Immature natural killer cell (primary cell): ENCODE measurements around the gene FAM171A1. TPM values are rescaled to one million over a fixed set of nuclear protein-coding genes. Genes with fewer than 3 reads are reported as not detected.
A peak's percentile ranks its signal among the peaks of the same experiment; 100 is the strongest.

Experiments used
- DNase-seq, 3 donors: peaks; one replicate each; pipeline ENCODE4 v3.0.0; 2022; ENCODE audit warnings: mixed read lengths in 1 of 3
- H3K27ac Mint-ChIP-seq, 6 donors: one replicate each; pipeline ENCODE4 v1.8.0; 2020; ENCODE audit warnings: mixed read lengths in 6 of 6, mild to moderate bottlenecking in 5 of 6, inconsistent platforms in 4 of 6, moderate library complexity in 3 of 6
- H3K27me3 Mint-ChIP-seq, 3 donors: one replicate each; pipeline ENCODE4 v1.8.0; 2020 to 2021; ENCODE audit warnings: low read depth in 3 of 3, mild to moderate bottlenecking in 3 of 3, mixed read lengths in 3 of 3, moderate library complexity in 3 of 3, inconsistent platforms in 1 of 3
- H3K36me3 Mint-ChIP-seq, 3 donors: one replicate each; pipeline ENCODE4 v1.8.0; 2020; ENCODE audit warnings: mixed read lengths in 3 of 3, inconsistent platforms in 2 of 3, mild to moderate bottlenecking in 2 of 3
- H3K4me1 Mint-ChIP-seq, 2 donors: one replicate each; pipeline ENCODE4 v1.8.0; 2020; ENCODE audit warnings: inconsistent platforms in 2 of 2, mild to moderate bottlenecking in 2 of 2, mixed read lengths in 2 of 2, moderate library complexity in 1 of 2
- H3K4me3 Mint-ChIP-seq, 5 donors: one replicate each; pipeline ENCODE4 v1.8.0; 2020; ENCODE audit warnings: mild to moderate bottlenecking in 5 of 5, mixed read lengths in 5 of 5, inconsistent platforms in 3 of 5, moderate library complexity in 3 of 5
- H3K9me3 Mint-ChIP-seq, 6 donors: one replicate each; pipeline ENCODE4 v1.8.0; 2020; ENCODE audit warnings: mild to moderate bottlenecking in 6 of 6, mixed read lengths in 6 of 6, inconsistent platforms in 4 of 6, moderate library complexity in 3 of 6
- polyA plus RNA-seq, 3 donors: library from polyadenylated mRNA; unstranded; fragments of 300-500 nt; fragmentation: Illumina TruSeq; gene quantifications; one replicate each; pipeline ENCODE4 v1.2.3, GENCODE V29; 2021

FAM171A1 gene
- polyA plus RNA-seq, 3 donors from 2014 or later = 0.62 to 2.4 (median 1.1) TPM

DNA sequence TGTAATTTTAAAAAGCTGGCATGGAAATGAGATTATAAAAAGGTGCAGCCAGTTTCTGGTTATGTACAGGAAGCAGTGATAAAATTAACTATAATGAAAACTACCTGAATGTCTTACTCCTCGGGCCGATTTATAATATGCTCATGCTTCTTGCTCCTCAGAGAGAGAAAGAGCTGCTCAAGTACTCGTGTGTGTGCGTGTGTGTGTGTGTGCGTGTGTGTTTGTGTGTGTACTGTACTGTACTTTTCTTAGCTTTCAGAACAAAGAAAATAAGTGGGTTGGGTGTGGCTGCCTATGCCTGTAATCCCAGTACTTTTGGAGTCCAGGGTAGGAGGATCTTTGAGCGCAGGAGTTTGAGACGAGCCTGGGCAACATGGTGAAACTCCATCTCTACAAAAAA is 106.0 kb downstream of the FAM171A1 start:
- Mint-ChIP-seq H3K9me3 (peaks cover 0 to 2% (median 0%) of the 10 kb centered on the region in 6 donors), H3K27me3 (peaks cover 2% of the 10 kb centered on the region in 3 donors), H3K4me1 (no peaks in the 10 kb centered on the region), H3K4me3 (no peak overlapping the region), H3K27ac (no peak overlapping the region), H3K36me3 (peaks cover 0 to 3% (median 0%) of the 10 kb centered on the region in 3 donors)
- DNase-seq = no peak

DNA sequence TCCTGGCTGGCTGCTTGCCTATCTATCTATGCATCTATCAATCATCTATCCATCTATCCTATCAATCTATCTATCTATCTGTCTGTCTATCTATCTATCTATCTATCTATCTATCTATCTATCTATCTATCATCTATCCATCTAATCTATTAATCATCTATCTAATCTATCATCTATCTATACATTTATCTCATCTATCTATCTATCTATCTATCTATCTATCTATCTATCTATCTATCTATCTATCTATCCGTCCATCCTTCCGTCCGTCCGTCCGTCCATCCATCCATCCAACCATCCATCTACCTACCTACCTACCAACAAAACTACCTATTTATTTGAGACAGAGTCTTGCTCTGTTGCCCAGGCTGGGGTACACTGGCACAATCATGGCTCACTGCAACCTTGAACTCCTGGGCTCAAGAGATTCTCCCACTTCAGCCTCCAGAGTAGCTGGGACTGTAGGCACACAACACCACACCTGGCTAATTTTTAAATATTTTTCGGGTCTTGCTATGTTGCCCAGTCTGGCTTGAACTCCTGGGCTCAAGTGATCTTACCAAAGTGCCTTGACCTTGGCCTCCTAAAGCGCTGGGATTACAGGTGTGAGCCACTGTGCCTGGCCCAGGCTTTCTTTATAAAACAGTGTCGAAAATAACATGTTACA is 107.3 kb downstream of the FAM171A1 start:
- Mint-ChIP-seq H3K4me3 (no peak overlapping the region), H3K4me1 (no peaks in the 10 kb centered on the region), H3K27ac (no peak overlapping the region), H3K9me3 (no peaks in the 10 kb centered on the region), H3K27me3 (peaks cover 0 to 2% (median 2%) of the 10 kb centered on the region in 3 donors), H3K36me3 (peaks cover 0 to 3% (median 0%) of the 10 kb centered on the region in 3 donors)
- DNase-seq = no peak

DNA sequence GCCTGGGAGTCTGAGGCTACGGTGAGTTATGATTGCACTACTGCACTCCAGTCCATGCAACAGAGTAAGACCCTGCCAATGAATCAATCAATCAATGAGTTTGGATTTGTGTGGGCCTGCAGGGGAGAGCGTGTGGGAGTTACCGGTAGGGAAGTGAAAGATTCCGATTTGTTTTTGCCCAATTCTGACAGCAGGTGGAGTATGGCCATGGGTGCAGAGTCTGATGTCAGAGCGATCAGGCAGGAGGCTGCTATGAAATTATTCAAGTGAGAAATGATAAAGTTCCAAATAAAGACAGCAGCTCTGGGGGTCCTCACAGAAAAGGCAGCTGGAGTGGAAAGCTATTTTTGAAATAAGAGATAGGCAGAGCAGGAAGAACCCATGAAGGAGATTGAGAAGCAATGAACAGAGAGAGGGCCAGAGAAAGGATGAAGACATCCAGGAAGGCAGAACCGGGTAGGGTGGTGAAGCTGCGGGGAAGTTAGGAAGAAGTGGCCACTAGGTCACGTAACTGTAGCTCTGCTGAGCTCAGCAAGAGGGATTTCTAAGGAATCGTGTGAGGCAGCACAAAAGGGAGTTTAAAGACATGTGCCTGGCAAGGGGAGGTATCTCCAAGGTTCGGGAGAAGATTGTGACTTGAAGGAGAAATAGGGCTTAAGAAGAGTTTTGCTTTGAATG is 108.9 kb downstream of the FAM171A1 start:
- Mint-ChIP-seq H3K4me3 (no peak overlapping the region), H3K4me1 (no peaks in the 10 kb centered on the region), H3K27ac (no peak overlapping the region), H3K36me3 (no peaks in the 10 kb centered on the region), H3K27me3 (peaks cover 0 to 3% (median 0%) of the 10 kb centered on the region in 3 donors), H3K9me3 (no peaks in the 10 kb centered on the region)
- no peak for DNase-seq

DNA sequence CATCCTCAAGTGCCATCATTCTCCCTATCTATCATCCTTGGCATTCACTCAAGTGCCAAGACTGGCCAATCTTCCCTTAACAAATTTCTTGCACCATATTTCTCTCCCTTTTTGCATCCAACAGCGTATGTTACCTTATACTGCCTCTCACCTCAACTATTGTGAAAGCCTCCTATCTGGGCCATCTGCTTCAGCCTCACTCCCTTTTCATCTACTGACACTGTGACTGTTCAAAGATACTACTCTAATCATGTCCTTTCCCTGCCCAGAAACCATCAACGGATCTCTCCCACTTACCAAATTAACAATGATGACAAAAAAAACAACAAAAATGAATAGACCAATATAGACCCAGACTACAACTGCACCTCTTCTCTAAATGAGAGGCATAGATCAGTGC is 112.0 kb downstream of the FAM171A1 start:
- Mint-ChIP-seq H3K4me3 (no peak overlapping the region), H3K27me3 (peaks cover 0 to 5% (median 2%) of the 10 kb centered on the region in 3 donors), H3K27ac (no peak overlapping the region), H3K36me3 (no peaks in the 10 kb centered on the region), H3K4me1 (peaks cover 7 to 8% of the 10 kb centered on the region in 2 donors), H3K9me3 (no peaks in the 10 kb centered on the region)
- DNase-seq = no peak

DNA sequence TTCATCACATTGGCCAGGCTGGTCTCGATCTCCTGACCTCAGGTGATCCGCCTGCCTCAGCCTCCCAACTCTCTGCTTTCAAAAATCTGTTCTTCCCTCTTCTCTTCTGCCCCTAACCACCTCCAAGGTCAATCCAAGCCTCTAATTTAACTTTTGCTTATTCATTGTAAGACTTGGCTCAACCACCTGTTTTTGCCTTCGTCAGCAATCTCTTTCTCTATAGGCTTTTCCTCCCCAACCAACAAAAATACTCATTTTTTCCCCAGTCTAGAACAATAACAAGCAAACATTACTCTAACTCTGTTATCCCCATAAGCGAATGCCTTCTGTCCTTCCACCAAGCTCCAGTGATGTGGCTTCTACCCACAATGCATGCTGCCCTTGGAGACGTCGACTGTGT is 112.8 kb downstream of the FAM171A1 start:
- Mint-ChIP-seq H3K36me3 (no peaks in the 10 kb centered on the region), H3K9me3 (no peaks in the 10 kb centered on the region), H3K4me3 (no peak overlapping the region), H3K4me1 (peaks cover 8 to 12% of the 10 kb centered on the region in 2 donors), H3K27me3 (peaks cover 0 to 5% (median 2%) of the 10 kb centered on the region in 3 donors), H3K27ac (no peak overlapping the region)
- no peak for DNase-seq

DNA sequence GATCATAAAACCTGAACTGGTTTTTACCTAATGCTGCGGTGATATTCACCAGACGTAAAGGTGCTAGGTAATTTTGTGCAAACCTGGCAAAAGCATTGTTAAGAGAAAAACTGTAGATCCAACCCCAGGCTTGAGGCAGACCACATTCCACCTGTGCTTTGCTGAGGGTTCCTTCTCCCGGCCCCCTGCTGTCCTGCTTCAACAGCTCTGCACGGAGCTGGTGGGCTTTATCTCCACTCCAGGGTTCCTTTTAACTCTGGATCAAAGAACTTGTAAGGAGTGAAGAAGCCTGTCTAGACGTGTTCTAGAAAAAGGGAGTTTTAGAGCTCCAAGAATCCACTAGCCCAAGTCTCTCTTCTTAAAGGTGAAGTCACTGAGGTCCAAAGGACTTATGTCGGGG is 115.1 kb downstream of the FAM171A1 start:
- H3K27me3 Mint-ChIP-seq = peaks cover 0 to 5% (median 2%) of the 10 kb centered on the region in 3 donors
- H3K4me1 Mint-ChIP-seq = peaks cover 8 to 12% of the 10 kb centered on the region in 2 donors
- H3K9me3 Mint-ChIP-seq = no peaks in the 10 kb centered on the region
- no peak overlapping the region for H3K27ac Mint-ChIP-seq
- no peak for DNase-seq
- H3K4me3 Mint-ChIP-seq = no peak overlapping the region
- H3K36me3 Mint-ChIP-seq = no peaks in the 10 kb centered on the region

DNA sequence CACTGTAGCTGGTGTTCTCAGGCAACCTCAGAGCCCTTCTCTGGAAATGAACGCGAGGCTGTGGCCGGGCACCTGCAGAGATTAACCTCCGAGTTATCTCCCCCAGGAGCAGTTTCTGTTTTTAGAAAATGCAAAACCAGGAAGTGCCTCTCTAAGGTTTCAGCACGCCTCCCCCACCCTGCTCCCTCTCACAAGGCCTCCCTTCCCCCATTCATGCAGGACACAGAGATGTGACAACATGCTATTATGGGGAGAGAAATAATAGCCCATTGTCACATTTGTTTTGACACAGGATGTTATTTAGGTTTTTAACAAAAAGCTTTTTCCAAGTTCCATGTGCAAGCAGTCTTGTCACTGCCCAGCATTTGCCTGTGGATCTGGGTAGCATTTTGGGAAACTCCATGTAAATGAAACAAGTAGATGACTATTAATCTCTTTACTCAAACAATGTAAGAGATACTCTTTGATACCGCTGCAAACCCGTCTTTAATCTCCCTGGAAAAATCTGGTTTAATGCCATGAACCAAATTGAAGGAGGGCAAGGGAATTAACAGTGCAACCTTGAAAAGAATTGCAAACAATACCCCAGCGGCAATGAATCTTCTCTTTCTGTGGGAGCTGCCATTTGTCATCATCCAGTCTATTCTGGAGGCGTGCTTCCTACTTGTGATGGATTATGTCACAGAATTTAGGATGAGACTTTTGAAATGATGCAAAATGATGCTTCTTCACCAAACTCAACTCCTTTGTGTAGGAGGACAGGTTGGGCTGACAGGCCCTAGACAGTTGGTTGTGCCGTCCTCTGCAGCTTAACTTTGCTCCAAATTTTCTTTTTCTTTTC is 116.1 kb downstream of the FAM171A1 start:
- Mint-ChIP-seq H3K9me3 (no peaks in the 10 kb centered on the region), H3K4me3 (peak overlapping the region; percentile 71 to 88 (median 82)), H3K27ac (peak overlapping the region in 3 of 6 donors; percentile 37 to 67 (median 53)), H3K4me1 (peaks cover 8 to 12% of the 10 kb centered on the region in 2 donors), H3K27me3 (peaks cover 0 to 5% (median 2%) of the 10 kb centered on the region in 3 donors), H3K36me3 (no peaks in the 10 kb centered on the region)
- no peak for DNase-seq

DNA sequence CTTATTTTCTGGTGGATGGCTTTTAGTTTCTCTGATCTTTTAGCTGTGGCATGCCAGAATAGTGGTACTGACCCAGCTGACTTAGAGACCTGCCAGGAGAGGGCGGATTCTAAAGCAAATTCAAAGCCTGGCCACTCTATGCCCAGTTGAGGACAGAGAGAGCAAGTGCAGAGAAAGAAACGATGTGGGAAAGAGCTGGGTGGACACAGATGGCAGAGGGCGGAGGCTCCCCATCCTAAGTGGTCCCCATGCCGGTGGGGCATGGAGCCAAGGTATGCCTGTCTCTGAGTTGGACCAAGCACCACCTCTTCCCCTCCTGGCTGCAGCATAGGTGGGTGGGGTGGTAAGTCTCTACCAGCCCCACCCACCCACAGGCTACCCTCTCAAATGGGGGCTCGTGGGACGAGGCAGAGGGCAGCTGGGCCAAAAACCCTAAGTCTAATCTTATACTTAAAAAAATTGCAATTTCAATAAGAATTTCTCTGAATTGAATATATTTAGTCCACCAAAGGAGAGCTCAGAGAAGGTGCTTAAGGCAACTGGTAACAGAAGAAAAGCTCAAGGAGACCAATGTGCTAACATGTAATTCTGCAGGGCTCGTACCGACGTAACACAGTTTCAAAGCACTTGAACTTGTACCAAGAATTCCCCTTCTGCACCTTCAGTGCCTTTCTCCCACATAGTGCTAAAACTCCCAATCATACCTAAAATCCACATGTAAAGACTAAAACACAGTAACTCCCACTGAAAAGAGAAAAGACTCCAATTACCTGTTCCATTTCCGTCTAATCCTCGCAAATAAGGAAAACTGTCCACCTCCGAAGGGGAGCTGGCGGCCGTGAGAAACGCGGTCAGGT is 116.9 kb downstream of the FAM171A1 start:
- Mint-ChIP-seq H3K27ac (peak overlapping the region in 4 of 6 donors; percentile 37 to 68 (median 60)), H3K4me3 (peak overlapping the region; percentile 71 to 88 (median 82)), H3K4me1 (peaks cover 8 to 12% of the 10 kb centered on the region in 2 donors), H3K36me3 (no peaks in the 10 kb centered on the region), H3K9me3 (no peaks in the 10 kb centered on the region), H3K27me3 (peaks cover 0 to 5% (median 2%) of the 10 kb centered on the region in 3 donors)
- DNase-seq = no peak

DNA sequence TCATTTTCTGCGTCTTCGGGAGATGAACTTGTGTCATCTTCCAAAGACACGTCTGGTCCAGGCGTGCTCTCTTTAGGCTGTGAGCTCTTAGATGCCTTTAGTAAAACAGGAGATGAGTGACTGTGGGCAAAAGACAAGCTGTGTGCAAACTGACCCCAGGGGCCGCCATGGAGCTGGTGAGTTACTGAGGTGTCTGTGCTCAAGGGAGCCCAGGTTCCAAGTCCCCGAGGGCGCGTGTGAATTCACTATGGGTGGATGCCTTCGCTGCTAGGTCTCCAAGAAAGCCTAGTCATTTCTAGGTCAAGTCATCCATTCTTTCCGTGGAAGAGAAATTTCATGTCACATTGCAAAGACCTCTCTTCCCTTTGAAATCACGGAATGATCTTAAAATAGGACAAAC is 118.7 kb downstream of the FAM171A1 start:
- Mint-ChIP-seq H3K27ac (no peak overlapping the region), H3K4me3 (no peak overlapping the region), H3K9me3 (no peaks in the 10 kb centered on the region), H3K4me1 (peaks cover 8 to 12% of the 10 kb centered on the region in 2 donors), H3K27me3 (peaks cover 0 to 5% (median 2%) of the 10 kb centered on the region in 3 donors), H3K36me3 (no peaks in the 10 kb centered on the region)
- no peak for DNase-seq

DNA sequence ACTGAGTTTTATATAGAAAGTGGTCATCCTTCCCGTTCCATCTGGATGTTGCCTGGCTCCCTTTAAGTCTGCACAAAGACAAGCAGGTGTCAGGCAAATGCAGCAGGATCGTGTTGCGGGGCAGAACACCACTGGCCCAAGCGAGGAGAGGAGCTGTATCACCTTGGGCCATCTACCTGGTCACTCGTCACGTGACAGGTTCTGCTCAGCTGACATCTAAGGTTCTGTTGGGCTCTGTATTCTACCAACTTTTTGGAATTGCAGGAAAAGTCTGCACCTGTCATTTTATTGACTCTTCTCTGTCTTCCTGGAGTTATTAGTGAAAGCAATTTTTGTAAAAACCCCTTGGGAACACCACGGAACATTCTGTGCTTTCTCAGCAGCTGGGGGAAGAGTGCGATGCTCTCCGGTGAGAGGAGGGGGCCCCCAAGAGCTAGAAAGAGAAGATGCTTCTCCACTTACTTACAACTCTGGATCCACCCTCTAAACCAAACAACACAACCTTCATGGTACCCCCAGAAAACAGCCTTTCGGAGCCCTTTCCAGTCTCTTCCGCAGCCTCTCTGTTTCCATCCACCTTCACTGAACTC is 119.2 kb downstream of the FAM171A1 start:
- Mint-ChIP-seq H3K4me1 (peaks cover 8 to 12% of the 10 kb centered on the region in 2 donors), H3K4me3 (no peak overlapping the region), H3K27ac (no peak overlapping the region), H3K36me3 (no peaks in the 10 kb centered on the region), H3K9me3 (no peaks in the 10 kb centered on the region), H3K27me3 (peaks cover 0 to 4% (median 0%) of the 10 kb centered on the region in 3 donors)
- DNase-seq = no peak

DNA sequence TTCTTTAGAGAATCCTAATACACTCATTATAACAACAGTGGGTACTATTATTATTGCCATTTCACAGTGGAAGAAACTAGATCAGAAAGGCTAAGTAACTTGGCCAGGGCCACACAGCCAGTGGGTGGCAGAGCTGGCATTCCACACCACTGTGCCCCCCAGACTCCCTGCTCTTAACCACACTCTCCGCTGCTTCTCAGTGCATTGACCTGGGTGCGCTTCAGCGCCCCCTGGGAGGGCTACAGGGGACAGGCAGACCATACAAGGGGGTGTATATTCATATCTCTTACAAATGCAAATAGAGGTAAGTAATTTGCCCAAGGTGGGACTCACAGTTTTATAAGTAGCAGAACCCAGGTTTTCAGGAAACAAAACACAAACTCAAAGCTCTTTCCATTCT is 125.6 kb downstream of the FAM171A1 start:
- Mint-ChIP-seq H3K4me3 (no peak overlapping the region), H3K9me3 (no peaks in the 10 kb centered on the region), H3K27me3 (no peaks in the 10 kb centered on the region), H3K36me3 (no peaks in the 10 kb centered on the region), H3K4me1 (no peaks in the 10 kb centered on the region), H3K27ac (peak overlapping the region in 1 of 6 donors; percentile 50)
- peak in 2 of 3 donors; percentile 4 to 25 for DNase-seq

DNA sequence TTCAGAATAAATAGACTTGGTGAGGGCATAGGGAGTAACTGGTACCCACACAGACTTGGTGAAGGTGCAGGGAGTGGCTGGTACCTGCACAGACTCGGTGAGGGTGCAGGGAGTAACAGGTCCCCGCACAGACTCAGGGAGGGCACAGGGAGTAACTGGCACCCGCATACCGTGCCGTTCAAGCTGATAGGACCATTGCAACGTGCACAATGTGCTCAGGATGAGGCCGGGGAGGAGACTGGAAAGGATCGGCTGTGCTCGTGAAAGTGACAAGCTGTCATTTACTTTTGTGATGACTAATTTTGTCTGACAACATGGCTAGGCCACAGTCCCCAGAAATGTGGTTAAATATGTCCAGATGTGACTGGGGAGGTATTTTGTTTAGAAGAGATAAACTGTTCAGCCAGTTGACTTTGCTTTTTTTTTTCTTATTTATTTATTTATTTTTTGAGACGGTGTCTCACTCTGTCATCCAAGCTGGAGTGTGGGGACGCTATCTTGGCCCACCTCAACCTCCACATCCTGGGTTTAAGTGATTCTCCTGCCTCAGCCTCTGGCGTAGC is 126.4 kb downstream of the FAM171A1 start:
- Mint-ChIP-seq H3K4me3 (no peak overlapping the region), H3K27me3 (no peaks in the 10 kb centered on the region), H3K27ac (no peak overlapping the region), H3K36me3 (no peaks in the 10 kb centered on the region), H3K4me1 (no peaks in the 10 kb centered on the region), H3K9me3 (no peaks in the 10 kb centered on the region)
- no peak for DNase-seq
